ENCODE data around the gene TBC1D10A. TPM values are rescaled to one million over a fixed set of nuclear protein-coding genes. Genes with fewer than 3 reads are reported as not detected.

TBC1D10A gene
- total RNA-seq, 4 donors from 2014 or later: 27.9 to 72.2 (median 45.7) TPM

- H3K36me3 ChIP-seq: no peaks in the 10 kb centered on the region
- no peak for DNase-seq
- peaks cover 7 to 46% (median 41%) of the 10 kb centered on the region in 4 donors for H3K4me1 ChIP-seq
- H3K27ac ChIP-seq: peak overlapping the region; percentile 75 to 86 (median 84)
- peaks cover 16% of the 10 kb centered on the region for H3K27me3 ChIP-seq
- in situ Hi-C loops (cut with MboI; ENCODE audit: low pct_ligation_motif_present in 1 of 4, low pct_unique_long_range_greater_than_20kb in 1 of 4, low sequenced_read_pairs in 3 of 4) (no loop called here), intact Hi-C loops (cut with DNase I; ENCODE audit: low total_unique reads) (no loop called here)
- H3K4me3 ChIP-seq: peak overlapping the region in 2 of 4 donors; percentile 43 to 62
- TF ChIP-seq POLR2A (IDR thresholded peaks at IDR 0.05): no peak
- no peak for TF ChIP-seq EP300 (IDR thresholded peaks at IDR 0.05; ENCODE audit: low read depth)
- TF ChIP-seq CTCF (IDR thresholded peaks at IDR 0.05): no peak
- no peak for TF ChIP-seq POLR2AphosphoS5 (IDR thresholded peaks at IDR 0.05)
- 68% methylated on average over 11 of the region's 11 CpGs; no CpG with 5 or more reads in 1 of the 2 donors for WGBS, 2 donors (ENCODE audit: low coverage in 1 of 2)
- H3K9me3 ChIP-seq: no peaks in the 10 kb centered on the region
Observed at GRCh38 chr22:30247561-30247960, 79.2 kb downstream of the TBC1D10A start.

- Histone ChIP-seq H3K27ac (peak overlapping the region; percentile 75 to 86 (median 84)), H3K36me3 (no peaks in the 10 kb centered on the region), H3K27me3 (peaks cover 16% of the 10 kb centered on the region), H3K4me1 (peaks cover 5 to 40% (median 36%) of the 10 kb centered on the region in 4 donors), H3K9me3 (no peaks in the 10 kb centered on the region), H3K4me3 (peak overlapping the region in 3 of 4 donors; percentile 43 to 62 (median 54))
- TF ChIP-seq CTCF (IDR thresholded peaks at IDR 0.05) (peak in 2 of 5 experiments; percentile 13 to 35), POLR2AphosphoS5 (IDR thresholded peaks at IDR 0.05) (no peak)
- WGBS, 2 donors (ENCODE audit: low coverage in 1 of 2): 0 to 19% methylated on average over 3 to 15 of the region's 15 CpGs
- in situ Hi-C loops (cut with MboI; ENCODE audit: low pct_ligation_motif_present in 1 of 4, low pct_unique_long_range_greater_than_20kb in 1 of 4, low sequenced_read_pairs in 3 of 4): no loop called here
- DNase-seq: peak; percentile 85
- intact Hi-C loops (cut with DNase I; ENCODE audit: low total_unique reads): no loop called here
Observed at GRCh38 chr22:30246814-30247376, 79.8 kb downstream of the TBC1D10A start.

- peaks cover 16% of the 10 kb centered on the region for H3K27me3 ChIP-seq
- WGBS, 2 donors (ENCODE audit: low coverage in 1 of 2): 2% methylated on average over 57 of the region's 64 CpGs; no CpG with 5 or more reads in 1 of the 2 donors
- peak within 1 kb of the TSS; percentile 27 to 62 (median 48) for H3K4me3 ChIP-seq
- TF ChIP-seq POLR2A (IDR thresholded peaks at IDR 0.05) (peak; percentile 53), CTCF (IDR thresholded peaks at IDR 0.05) (peak in 1 of 5 experiments; percentile 6), POLR2AphosphoS5 (IDR thresholded peaks at IDR 0.05) (peak in 1 of 3 donors; percentile 15), EP300 (IDR thresholded peaks at IDR 0.05; ENCODE audit: low read depth) (no peak)
- in situ Hi-C loops (cut with MboI; ENCODE audit: low pct_ligation_motif_present in 1 of 4, low pct_unique_long_range_greater_than_20kb in 1 of 4, low sequenced_read_pairs in 3 of 4) (no loop called here), intact Hi-C loops (cut with DNase I; ENCODE audit: low total_unique reads) (no loop called here)
- H3K4me1 ChIP-seq: peaks cover 5 to 38% (median 36%) of the 10 kb centered on the region in 4 donors
- H3K36me3 ChIP-seq: no peaks in the 10 kb centered on the region
- no peaks in the 10 kb centered on the region for H3K9me3 ChIP-seq
- H3K27ac ChIP-seq: peak within 1 kb of the TSS; percentile 75 to 86 (median 84)
- DNase-seq: peak; percentile 52
Observed at GRCh38 chr22:30245985-30246813, 80.5 kb downstream of the TBC1D10A start, which contains the start of gene LIF. Gene LIF (minus strand): TSS chr22:30246759. CDS start chr22:30246695, 64 bp downstream.
